Measurements from ENCODE around the gene C5AR2.
"Not testable (repeated sequence)": the region's sequence is repeated elsewhere in the genome, so short reads cannot be mapped to it uniquely, and the experiment has no call there.

Gene C5AR2

GRCh38 chr19:47379381-47379938 is 47.5 kb downstream of the C5AR2 start:
- no peak overlapping the region for H3K4me3 ChIP-seq (ENCODE audit: low read length)
- DNase-seq (ENCODE audit: low read depth), result no peak
- TF ChIP-seq CTCF (conservative IDR thresholded peaks at IDR 0.05; ENCODE audit: low read length), result no peak

- no peak for DNase-seq (ENCODE audit: low read depth)
- TF ChIP-seq CTCF (conservative IDR thresholded peaks at IDR 0.05; ENCODE audit: low read length), result no peak
- no peak overlapping the region for H3K4me3 ChIP-seq (ENCODE audit: low read length)
Measured at GRCh38 chr19:47380559-47380958, 48.6 kb downstream of the C5AR2 start.

GRCh38 chr19:47381121-47381520 is 49.1 kb downstream of the C5AR2 start:
- H3K4me3 ChIP-seq (ENCODE audit: low read length), result no peak overlapping the region
- DNase-seq (ENCODE audit: low read depth), result no peak
- TF ChIP-seq CTCF (conservative IDR thresholded peaks at IDR 0.05; ENCODE audit: low read length), result no peak

- DNase-seq (ENCODE audit: low read depth), result no peak
- TF ChIP-seq CTCF (conservative IDR thresholded peaks at IDR 0.05; ENCODE audit: low read length), result no peak
- no peak overlapping the region for H3K4me3 ChIP-seq (ENCODE audit: low read length)
Measured at GRCh38 chr19:47381653-47382279, 49.8 kb downstream of the C5AR2 start.

GRCh38 chr19:47383890-47384289 is 51.9 kb downstream of the C5AR2 start:
- not testable (repeated sequence) for H3K4me3 ChIP-seq (ENCODE audit: low read length); DNase-seq (ENCODE audit: low read depth)

GRCh38 chr19:47384533-47384932 is 52.6 kb downstream of the C5AR2 start:
- not testable (repeated sequence) for DNase-seq (ENCODE audit: low read depth); H3K4me3 ChIP-seq (ENCODE audit: low read length)

- not testable (repeated sequence) for DNase-seq (ENCODE audit: low read depth); H3K4me3 ChIP-seq (ENCODE audit: low read length)
Measured at GRCh38 chr19:47386582-47386981, 54.6 kb downstream of the C5AR2 start.

DNA sequence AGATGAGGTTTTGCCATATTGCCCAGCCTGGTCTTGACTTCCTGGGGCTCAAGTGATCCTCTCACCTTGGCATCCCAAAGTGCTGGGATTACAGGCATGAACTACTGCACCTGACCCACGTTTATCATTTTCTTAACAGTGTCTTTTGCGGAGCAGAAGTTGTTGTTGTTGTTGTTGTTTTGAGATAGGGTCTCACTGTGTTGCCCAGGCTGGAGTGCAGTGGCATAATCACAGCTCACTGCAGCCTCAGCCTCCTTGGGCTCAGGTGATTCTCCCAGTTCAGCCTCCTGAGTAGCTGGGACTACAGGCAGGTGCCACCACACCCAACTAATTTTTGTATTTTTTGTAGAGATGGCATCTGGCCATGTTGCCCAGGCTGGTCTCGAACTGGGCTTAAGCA is 55.6 kb downstream of the C5AR2 start:
- not testable (repeated sequence) for DNase-seq (ENCODE audit: low read depth); H3K4me3 ChIP-seq (ENCODE audit: low read length)

DNA sequence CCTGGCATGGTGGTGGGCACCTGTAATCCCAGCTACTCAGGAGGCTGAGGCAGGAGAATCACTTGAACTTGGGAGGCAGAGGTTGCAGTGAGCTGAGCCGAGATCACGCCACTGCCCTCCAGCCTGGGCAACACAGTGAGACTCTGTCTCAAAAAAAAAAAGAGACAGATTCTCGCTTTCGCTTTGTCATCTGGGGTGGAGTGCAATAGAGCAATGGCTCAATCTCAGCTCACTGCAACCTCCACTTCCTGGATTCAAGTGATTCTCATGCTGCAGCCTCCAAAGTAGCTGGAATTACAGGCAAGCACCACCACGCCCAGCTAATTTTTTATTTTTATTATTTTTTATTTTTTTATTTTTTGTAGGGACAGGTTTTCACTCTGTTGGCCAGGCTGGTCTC is 56.7 kb downstream of the C5AR2 start:
- DNase-seq (ENCODE audit: low read depth); H3K4me3 ChIP-seq (ENCODE audit: low read length): not testable (repeated sequence)

DNA sequence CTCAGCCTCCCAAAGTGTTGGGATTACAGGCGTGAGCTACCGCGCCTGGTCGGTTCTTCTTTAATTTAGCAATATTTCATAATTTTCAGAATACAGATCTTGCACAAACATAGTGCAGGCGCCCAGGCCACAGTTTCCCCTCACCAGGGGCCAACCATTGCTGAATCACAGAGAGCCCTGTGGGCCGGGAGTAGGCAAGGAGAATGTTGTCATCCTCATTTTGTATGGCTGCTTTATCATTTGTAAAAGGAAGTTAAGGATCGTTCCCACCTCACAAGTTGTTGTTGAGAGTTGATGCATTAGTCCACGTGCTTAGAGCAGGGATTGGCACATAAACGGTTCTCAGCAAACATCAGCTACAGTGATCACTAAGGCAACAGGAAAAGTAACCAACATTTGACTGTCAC is 57.2 kb downstream of the C5AR2 start:
- TF ChIP-seq CTCF (conservative IDR thresholded peaks at IDR 0.05; ENCODE audit: low read length), result no peak
- no peak overlapping the region for H3K4me3 ChIP-seq (ENCODE audit: low read length)
- DNase-seq (ENCODE audit: low read depth), result no peak

Measured in AG10803 (cell line).